Fibroblast of skin of left quadriceps (primary cell): ENCODE data around the gene SYAP1.
"Not testable (repeated sequence)": the region's sequence is repeated elsewhere in the genome, so short reads cannot be mapped to it uniquely, and the experiment has no call there.

Experiments
- DNase-seq, 2 experiments: peaks; one replicate each; pipeline ENCODE4 v3.0.0-alpha.2; 2013; ENCODE audit warnings: low read depth in 2 of 2

Gene SYAP1

DNA sequence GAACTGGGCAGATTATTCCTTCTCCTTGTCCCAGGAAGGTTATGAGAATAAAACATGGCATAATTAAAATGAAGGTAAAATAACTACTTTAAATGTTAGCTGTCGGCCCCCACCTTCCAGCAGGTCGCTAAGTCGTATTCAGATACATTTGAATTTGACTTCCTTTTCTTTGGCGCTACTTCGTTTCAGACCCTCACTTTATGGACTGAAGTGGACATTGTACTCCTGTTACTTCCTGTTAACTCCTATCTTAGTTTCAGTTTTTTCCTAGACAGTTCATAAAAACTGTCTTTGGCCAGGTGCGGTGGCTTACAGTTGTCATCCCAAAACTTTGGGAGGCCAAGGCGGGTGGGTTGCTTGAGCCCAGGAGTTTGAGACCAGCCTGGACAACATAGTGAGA lies 5.7 kb downstream of the SYAP1 start:
- no peak for DNase-seq

DNA sequence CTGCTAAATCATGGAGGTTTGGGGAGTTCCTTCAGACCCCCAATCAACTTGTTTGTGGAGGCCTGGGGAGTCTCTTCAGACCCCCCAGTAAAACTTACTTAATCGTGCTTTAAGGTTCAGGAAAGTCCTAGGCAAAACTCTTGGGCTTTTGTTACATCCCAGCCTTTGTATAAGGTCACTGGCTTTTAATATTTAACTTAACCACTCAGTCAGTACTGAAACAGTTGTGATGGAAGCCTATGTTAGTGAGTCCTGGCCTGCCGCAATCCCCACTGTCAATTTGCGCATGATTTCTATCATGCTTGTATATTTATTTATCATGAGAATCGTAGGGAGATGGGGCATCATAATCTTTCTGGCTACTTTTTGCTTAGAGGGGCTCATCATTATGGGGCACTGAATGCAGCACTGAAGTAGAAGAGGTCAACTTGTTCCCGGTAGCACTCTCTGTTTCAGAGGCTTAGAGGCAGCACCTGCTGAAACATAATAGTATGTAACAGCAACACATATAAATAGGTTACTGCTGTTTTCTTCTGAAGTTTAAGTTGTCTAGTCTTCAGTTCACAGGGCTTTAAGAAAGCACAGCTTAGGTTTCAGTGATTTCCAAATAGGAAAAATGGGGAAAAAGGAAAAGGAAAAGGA lies 7.1 kb downstream of the SYAP1 start:
- DNase-seq: not testable (repeated sequence)

DNA sequence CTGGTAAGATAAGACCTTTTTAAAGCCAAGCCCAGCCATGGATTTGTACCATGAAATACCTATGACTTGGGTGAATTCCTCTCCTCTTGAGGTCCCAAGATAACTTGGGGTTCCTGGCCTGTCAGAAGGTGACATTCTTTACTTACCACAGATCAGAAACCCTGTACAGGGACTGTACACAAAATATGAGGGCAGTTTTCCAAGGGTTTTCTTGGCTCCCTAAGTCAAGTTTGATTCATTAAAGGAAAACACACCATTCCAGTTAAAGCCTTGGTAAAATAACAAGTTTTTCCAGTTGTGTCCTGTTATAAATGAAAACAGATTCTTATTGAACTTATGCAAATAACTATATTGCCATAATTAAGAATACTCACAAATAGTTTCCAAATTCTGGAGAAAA lies 8.2 kb downstream of the SYAP1 start:
- DNase-seq: no peak

DNA sequence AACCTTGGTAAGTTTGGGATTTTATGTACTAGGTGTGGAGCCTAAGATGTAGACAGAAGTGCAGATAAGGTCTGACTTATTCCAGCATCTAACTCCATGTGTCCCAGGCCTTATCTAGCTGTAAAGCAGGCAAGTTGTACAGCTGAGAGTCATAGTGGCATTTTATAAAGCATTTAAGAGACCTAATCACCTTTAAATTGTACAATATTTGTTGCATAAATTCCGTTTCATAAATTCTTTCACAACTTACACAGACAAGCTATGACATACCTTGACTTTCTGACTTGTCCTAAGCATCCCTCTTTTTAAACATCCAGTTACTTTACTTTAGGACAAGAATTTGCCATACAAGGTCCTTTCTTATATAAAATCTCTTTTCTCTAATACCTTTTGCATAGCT lies 11.0 kb downstream of the SYAP1 start:
- DNase-seq: no peak

DNA sequence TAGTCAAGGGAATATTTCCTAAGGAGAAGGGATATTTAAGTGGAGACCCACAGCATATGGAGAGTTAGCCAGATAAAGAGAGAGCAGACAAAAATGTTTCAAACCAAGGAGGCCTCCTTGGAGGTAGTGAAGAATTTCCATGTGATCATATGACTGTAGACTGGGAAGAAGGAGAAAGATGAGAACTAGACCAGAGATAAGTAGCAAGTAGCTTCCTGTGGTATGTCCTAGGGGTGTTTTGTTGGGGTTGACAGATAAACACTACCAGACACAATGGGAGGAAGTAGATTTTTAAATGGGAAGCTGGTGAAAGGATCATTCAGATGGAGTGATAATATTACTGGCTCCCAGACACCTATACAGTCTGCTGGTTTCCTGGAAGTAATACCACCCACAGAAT lies 13.6 kb downstream of the SYAP1 start:
- DNase-seq: no peak

DNA sequence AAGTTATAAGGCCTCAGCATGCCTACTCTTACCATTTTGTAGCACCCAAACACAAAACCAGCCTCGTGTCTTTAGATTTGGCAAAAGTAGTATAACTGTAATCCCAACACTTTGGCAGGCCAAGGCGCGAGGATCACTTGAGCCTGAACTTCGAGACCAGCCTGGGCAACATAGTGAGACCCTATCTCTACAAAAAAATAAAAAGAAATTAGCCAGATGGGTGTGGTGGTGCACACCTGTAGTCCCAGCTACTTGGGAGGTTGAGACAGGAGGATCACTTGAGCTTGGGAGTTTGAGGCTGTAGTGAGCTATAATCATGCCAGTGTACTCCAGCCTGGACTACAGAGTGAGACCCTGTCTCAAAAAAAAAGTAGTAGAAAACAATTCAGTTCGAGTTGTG lies 17.6 kb downstream of the SYAP1 start:
- no peak for DNase-seq

DNA sequence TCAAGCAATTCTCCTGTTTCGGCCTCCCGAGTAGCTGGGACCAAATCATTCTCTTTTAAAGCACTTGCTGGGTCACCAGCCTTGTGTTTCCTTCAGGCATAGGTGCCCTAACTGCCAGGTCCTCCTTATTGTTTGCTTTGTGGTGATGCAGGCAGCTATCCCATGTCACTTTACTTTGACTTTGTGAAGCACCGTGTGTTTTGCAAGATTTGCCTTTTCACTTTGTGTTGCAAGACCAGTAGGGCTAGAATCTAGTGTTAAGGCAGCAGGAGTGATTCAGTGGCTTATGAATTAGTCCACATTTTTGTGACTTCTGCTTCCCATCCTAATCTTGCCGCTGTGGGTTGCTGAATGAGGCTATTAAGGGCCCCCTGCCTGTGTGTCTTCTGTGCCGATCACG lies 20.2 kb downstream of the SYAP1 start:
- no peak for DNase-seq

DNA sequence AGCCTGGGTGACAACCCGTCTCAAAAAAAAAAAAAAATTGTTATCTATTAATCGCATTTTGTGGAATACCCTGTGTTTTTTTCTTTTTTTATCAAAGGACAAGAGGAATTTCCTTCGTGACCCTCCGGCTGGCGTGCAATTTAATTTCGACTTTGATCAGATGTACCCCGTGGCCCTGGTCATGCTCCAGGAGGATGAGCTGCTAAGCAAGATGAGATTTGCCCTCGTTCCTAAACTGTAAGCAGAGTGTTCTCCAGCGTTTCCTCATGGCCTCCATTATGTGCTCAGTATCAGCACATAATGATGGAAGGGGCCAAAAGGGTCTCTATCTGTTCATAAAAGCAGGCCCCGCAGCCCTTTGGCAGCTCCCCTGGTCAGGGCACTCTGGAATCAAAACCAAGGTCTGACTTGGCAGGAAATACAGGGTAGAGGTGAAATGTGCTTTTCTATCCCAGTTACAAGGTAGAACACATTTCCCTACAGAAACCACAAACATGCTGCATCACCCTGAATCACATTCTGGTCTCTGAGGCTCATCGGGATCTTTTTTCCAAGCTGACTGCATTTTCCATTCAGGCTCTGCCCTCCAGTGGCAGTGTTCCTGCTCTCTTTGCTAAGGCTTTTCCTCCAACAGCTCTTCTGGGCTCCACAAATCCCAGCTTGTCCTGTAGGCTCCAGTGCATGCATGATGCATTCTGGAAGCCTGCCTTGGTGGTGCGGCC lies 24.4 kb downstream of the SYAP1 start:
- peak; percentile 40 to 41 for DNase-seq

DNA sequence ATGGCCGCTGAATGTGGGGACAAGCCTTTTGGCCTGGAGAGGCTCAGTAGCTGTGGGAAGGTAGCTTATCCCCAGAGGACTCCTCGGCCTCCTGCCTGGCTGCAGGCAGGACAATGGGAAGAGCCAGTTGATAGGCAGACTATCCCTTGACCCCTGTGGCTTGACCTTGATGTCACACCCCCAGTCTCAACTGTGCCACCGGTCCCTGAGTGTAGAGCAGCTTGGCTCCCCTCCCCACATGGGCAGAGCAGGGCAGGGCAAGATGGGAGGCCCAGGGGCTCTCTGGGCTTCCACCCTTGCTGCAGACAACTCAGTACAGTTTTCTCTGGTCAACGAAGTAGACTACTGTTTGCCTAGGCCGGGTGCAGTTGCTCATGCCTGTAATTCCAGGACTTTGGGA lies 25.7 kb downstream of the SYAP1 start:
- no peak for DNase-seq

DNA sequence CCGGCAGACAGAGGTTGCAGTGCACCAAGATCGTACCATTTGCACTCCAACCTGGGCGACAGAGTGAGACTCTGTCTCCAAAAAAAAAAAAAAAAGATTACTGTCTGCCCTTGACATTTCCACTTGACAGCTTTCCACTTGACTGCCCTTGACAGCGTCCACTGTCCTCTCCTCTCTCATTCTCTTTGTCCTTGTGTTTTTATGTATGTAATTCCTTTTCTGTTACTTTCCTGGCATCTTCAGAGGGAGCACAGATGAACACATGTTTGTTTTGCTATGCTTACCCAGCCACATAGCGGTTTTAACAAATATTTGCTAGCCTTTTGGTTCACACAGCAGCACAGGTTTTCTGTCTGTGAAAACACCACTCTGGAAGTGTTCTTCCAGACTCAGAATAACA lies 26.2 kb downstream of the SYAP1 start:
- DNase-seq: no peak

DNA sequence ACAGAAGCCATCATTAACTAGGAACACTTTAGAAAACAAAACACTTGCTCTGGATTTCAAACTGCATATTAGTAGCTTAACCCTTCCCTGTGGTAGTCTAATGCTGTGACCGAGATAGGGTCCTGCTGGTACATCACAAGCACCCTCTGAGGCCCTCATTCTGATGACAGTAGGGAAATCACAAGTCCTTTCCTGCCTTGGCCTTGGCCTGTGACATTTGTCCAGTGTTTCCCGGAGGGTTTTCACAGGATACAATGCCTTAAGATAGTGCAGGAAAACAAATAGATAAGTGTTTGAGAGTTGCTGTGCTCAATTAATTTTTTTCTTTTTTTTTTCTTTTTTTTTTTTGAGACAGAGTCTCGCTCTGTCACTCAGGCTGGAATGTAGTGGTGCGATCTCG lies 29.0 kb downstream of the SYAP1 start:
- no peak for DNase-seq

DNA sequence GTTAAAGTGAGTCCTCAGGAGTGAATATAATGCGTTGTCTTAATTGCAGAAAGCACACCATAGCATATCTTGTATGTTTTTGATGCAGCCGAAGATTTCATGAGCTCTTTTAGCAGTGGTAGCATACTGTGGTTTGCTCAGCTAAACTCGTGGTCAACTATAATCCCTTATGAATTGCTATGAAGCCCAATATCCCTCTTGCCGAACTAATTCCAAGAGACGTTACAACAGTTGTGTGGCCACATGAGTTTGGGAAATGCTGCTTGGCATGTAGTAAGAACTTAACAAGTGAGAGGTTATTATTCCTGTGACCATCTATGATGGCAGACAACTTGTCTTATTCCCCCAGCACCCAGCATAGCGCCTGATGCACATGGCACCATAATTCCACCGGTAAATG lies 30.7 kb downstream of the SYAP1 start:
- no peak for DNase-seq

DNA sequence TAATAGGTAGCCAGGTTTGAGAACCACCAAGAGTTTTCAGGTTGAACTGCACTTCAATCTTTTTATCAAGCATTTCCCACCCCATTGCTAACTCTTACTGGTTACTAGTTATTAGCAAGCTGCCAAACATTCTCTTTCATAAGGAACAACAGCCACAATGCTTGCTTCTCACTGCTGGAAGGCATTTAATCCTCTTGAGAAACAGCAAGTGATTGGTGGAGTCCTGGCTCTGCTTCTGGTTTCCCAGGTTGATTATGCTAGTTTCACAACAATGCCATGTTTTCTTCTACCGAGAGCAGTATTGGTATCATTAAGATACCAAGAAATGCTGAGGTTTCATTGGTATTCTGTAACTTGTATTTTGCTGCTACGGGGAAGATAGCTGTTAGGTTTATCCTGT lies 34.6 kb downstream of the SYAP1 start:
- no peak for DNase-seq

DNA sequence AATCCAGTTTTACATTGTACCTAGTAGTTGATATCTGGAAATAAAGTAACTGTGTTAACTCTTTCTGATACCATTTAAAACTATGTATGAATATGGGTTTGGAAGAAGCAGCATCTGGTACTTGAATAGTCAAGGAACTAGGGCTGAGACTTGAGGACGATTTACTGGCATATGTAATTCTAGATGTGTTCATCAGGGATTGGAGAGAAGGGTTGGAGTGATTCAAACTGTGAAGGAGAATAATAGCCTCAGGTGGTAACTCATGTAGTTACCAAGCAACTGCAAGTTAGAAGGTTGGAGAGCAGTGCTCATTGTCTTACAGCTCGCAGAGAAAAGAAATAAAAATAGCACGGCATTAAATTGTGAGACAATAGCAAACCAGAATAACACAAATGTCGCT lies 37.3 kb downstream of the SYAP1 start:
- DNase-seq: no peak

DNA sequence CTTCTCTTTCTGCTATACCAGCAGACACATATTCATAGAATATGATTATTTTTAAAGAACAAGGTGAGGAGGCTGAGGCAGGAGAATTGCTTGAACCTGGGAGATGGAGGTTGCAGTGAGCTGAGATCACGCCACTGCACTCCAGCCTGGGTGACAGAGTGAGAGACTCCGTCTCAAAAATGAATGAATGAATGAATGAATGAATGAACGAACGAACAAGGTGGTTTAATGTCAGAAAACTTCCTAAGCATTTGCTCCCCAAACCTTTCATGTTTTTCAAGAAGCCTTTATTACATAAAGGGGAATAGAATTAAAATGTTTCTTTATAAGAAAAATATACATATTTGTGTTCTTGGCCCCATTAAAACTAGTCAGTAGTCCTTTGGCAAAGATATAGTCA lies 42.1 kb downstream of the SYAP1 start:
- DNase-seq: not testable (repeated sequence)

DNA sequence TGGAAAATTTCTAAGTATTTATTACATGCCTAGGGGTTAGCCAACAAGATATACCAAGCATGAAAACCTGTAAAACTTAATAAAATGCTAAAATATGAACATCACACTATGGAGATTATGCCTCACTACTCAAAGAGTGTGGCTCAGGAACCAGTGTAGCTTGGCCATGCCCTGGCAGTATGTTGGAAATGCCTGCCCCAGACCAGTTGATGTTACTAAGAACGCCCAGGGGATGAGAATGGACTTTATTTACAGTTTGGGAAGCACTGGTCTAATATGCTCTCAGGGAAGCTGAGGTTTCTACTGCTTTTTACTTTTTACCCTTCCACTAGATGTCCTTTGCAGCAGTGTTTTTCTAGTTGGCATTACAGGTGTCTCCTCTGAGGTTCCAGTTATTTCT lies 43.2 kb downstream of the SYAP1 start:
- DNase-seq: no peak

DNA sequence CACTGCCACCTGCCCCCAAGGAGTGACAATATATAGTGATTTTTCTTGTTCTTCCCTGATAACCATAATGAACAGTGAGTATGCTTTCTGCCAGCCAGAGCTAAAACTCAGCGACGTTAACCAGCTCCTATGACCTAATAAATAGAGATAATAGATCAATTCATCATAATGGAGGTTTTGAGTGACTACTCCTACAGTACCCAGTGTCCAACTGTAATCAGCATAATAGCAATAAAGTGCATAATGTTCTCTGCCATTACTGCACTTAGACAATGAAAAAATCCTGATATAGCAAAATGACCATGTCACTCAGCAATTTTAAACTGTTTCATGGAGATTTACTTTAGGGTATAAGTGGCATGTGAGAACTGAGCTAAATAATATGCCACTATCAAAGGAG lies 46.2 kb downstream of the SYAP1 start:
- DNase-seq: no peak

DNA sequence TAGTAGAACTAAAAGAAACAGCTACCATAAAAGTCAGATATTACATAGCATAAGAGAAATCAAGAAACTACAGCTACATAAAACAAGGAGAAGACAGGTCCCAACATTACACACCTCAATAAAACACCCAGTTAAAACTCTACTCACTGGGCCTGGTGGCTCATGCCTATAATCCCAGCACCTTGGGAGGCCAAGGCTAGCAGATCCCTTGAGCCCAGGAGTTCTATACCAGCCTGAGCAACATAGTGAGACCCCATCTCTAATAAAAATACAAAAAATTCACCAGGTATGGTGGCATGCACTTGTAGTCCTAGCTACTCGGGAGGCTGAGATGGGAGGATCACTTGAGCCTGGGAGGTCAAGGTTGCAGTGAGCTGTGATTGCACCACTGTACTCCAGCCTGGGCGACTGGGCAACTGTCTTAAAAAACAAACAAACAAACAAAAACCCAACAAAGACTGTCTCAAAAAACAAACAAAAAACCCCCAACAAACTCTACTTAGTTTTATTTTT lies 51.6 kb downstream of the SYAP1 start:
- DNase-seq: no peak

DNA sequence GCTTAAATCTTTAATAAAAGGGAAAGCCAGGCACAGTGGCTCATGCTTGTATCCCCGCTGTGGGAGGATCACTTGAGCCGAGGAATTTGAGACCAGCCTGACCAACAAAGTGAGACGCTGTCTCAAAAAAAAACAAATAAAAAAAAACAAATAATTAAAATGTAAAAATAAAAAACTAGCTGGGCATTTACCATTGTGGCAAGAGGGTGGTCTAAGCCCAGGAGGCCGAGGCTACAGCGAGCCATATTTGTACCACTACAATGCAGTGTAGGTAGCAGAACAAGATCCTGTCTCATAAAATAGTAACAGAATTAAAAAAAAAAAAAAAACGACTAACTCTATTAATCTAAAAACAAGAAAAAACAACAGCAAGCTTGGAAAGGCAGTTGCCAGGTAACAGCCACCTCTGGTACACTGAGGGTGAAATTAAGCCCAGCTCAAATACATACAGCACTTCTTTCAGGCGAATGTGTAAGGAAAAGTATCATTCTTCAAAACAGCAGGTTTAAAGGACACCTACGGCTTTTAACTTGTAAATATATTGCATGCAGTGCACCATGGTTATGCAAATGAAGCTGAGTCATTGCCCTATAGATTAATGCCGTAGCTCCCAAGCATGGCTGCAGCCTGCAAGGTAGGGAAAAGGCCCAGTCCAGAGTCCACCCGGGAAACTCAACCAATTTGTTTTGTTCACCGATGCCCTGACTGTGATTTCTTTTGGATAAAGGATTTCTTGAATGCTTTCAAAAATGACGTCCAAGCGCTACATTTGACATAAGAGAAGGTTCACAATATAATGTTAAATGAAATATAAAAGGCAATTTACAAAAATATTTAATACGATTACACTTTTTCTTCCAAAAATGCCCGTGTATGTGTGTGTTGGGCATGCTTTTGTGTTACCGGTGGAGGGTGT lies 52.3 kb downstream of the SYAP1 start:
- peak; percentile 59 to 66 for DNase-seq

DNA sequence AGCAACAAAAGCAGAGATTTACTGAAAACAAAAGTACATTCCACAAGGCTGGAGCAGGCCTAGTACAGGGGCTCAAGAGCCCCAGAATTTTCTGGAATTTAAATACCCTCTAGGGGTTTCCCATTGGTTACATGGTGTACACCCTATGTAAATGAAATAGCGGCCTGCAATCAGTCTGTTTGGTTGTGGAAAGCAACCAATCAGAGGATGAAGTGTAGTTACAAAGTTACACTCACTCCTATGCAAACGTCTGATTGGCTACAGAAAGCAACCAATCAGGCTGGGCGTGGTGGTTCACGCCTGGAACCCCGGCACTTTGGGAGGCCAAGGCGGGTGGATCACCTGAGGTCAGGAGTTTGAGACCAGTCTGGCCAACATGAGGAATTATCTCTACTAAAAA lies 53.0 kb downstream of the SYAP1 start:
- DNase-seq: no peak

DNA sequence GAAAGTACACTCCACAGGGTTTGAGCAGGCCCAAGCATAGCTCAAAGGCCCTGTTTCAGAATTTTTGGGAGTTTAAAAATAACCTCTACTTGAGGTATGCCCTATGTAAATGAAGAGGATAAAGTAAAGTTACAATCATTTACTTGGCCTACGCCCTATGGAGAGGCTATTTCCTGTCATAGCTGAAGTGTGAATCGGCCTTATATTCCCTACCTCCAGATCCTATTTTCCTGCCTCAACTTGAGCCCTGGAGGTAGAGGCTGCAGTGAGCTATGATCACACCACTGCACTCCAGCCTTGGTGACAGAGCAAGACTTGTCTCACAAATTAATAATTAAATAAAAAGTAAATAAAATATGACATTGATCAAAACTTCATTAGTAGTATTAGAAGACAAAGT lies 55.3 kb downstream of the SYAP1 start:
- no peak for DNase-seq

DNA sequence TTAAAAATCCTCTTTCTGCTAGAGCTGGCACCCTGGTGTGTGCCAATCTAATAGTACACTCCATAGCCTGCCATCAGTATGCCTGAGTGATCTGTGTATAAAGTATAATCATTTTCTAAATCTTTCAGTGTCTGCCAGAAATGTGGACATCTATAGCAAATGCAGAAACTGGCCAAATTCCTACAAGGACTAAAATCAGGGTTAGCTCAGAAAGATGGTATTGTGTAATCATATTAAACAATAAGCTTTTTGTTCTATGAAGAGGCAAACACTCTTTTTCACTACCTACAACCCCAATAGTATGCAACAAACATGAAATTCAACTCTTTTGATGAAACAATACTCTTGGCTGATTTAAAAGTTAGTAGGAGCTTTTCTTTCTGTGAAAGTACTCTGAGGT lies 59.1 kb downstream of the SYAP1 start:
- DNase-seq: no peak

DNA sequence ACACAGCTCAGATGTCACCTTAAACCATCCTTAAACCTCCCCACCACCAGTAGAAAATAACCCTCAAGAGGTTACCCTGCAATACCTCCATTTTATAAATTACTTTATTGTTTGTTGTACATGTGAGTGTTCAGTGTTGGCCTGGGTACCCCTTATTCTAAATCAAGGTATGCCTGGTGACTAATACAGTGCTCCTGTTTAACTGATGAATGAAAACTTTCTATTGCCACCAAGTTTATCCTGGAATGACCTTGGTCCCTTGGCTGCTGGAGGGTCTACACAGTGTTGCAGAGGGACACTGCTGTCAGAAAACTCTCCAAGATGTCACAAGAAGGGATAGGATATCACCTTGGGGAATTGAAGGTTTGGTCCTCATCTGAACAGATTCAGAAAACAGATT lies 59.6 kb downstream of the SYAP1 start:
- no peak for DNase-seq
